GM23338 (cell line): ENCODE results near the gene LRP1B. TPM values are rescaled to one million over a fixed set of nuclear protein-coding genes. Genes with fewer than 3 reads are reported as not detected.

Experiments used
- ATAC-seq: fragments of 200-7000 bp; cut with Tn5 transposase; 3 replicates; pipeline ENCODE4 v1.9.1; 2020
- DNase-seq: peaks from one replicate; pipeline ENCODE4 v3.0.0-alpha.2; 2015; ENCODE audit warnings: low spot score
- H2AFZ ChIP-seq: fragments of 200-600 bp; sonication (generic); 2 replicates; pipeline ENCODE4 v1.8.0; 2016; ENCODE audit warnings: antibody characterized with exemption, mild to moderate bottlenecking, moderate library complexity
- H3F3A ChIP-seq: fragments of 200-600 bp; sonication (generic); replicated peaks from 2 replicates; pipeline ENCODE4 v1.8.0; 2017; ENCODE audit warnings: antibody characterized with exemption, mixed run types, low read depth
- H3K27ac ChIP-seq: fragments of 200-600 bp; sonication (generic); 2 replicates; pipeline ENCODE4 v1.6.1; 2016; ENCODE audit warnings: low read depth
- H3K27me3 ChIP-seq: fragments of 200-600 bp; sonication (generic); 2 replicates; pipeline ENCODE4 v1.8.0; 2016; ENCODE audit warnings: mild to moderate bottlenecking, mixed run types, moderate library complexity; ENCODE audit not compliant: insufficient read depth
- H3K36me3 ChIP-seq: fragments of 200-600 bp; sonication (generic); 2 replicates; pipeline ENCODE4 v1.8.0; 2016; ENCODE audit warnings: mild to moderate bottlenecking; ENCODE audit not compliant: insufficient read depth
- H3K4me1 ChIP-seq: fragments of 200-600 bp; sonication (generic); 2 replicates; pipeline ENCODE4 v1.8.0; 2016; ENCODE audit warnings: mild to moderate bottlenecking, moderate library complexity; ENCODE audit not compliant: insufficient read depth
- H3K4me2 ChIP-seq: fragments of 200-600 bp; sonication (generic); 2 replicates; pipeline ENCODE4 v1.7.1; 2017; ENCODE audit warnings: mixed run types
- H3K4me3 ChIP-seq: fragments of 200-600 bp; sonication (generic); 2 replicates; pipeline ENCODE4 v1.6.1; 2016; ENCODE audit warnings: mixed run types
- H3K79me2 ChIP-seq: fragments of 200-600 bp; sonication (generic); replicated peaks from 2 replicates; pipeline ENCODE4 v1.8.0; 2017; ENCODE audit warnings: mild to moderate bottlenecking; ENCODE audit not compliant: insufficient read depth
- H3K9me2 ChIP-seq: fragments of 200-600 bp; sonication (generic); 2 replicates; pipeline ENCODE4 v1.8.0; 2017; ENCODE audit not compliant: insufficient read depth
- H4K20me1 ChIP-seq: fragments of 200-600 bp; sonication (generic); replicated peaks from 2 replicates; pipeline ENCODE4 v1.8.0; 2017; ENCODE audit warnings: mild to moderate bottlenecking; ENCODE audit not compliant: insufficient read depth
- H3K27ac Mint-ChIP-seq: 2 replicates; pipeline ENCODE4 v1.8.0; 2020; ENCODE audit warnings: inconsistent platforms, mild to moderate bottlenecking, moderate library complexity, mixed read lengths
- H3K27me3 Mint-ChIP-seq: 3 replicates; pipeline ENCODE4 v1.8.0; 2022; ENCODE audit warnings: low read depth, mild to moderate bottlenecking, moderate library complexity, mixed read lengths, inconsistent platforms; ENCODE audit not compliant: insufficient read depth, poor library complexity
- H3K36me3 Mint-ChIP-seq: 3 replicates; pipeline ENCODE4 v1.8.0; 2021; ENCODE audit warnings: low read depth, mild to moderate bottlenecking, inconsistent platforms, moderate library complexity, mixed read lengths
- H3K4me1 Mint-ChIP-seq: 3 replicates; pipeline ENCODE4 v1.8.0; 2020; ENCODE audit warnings: mild to moderate bottlenecking, inconsistent platforms, mixed read lengths
- H3K4me3 Mint-ChIP-seq: 3 replicates; pipeline ENCODE4 v1.8.0; 2021; ENCODE audit warnings: moderate library complexity, mild to moderate bottlenecking, inconsistent platforms, mixed read lengths
- H3K9me3 Mint-ChIP-seq: 3 replicates; pipeline ENCODE4 v1.8.0; 2020; ENCODE audit warnings: moderate library complexity, mild to moderate bottlenecking, inconsistent platforms, mixed read lengths
- CREB1 ChIP-seq: fragments of 250-450 bp; sonication (Bioruptor Pico); IDR thresholded peaks from 2 replicates; pipeline ENCODE4 v1.5.0; 2020; ENCODE audit warnings: low read depth, mild to moderate bottlenecking, moderate library complexity
- REST ChIP-seq: IDR thresholded peaks from one replicate; pipeline ENCODE4 v1.6.1; 2018; ENCODE audit warnings: antibody characterized with exemption; ENCODE audit not compliant: unreplicated experiment
- STAT1 ChIP-seq: IDR thresholded peaks from one replicate; pipeline ENCODE4 v1.6.1; 2016; ENCODE audit warnings: antibody characterized with exemption; ENCODE audit not compliant: unreplicated experiment
- ZNF114 ChIP-seq: fragments of 250-450 bp; sonication (Bioruptor Pico); IDR thresholded peaks from 2 replicates; pipeline ENCODE4 v1.5.0; 2020; ENCODE audit warnings: mild to moderate bottlenecking, moderate library complexity
- ZNF462 ChIP-seq: fragments of 250-450 bp; sonication (Bioruptor Pico); IDR thresholded peaks from 2 replicates; pipeline ENCODE4 v1.5.0; 2020; ENCODE audit warnings: mild to moderate bottlenecking, moderate library complexity
- polyA plus RNA-seq: library from polyadenylated mRNA; unstranded; fragments of >200 nt; fragmentation: Nextera tagmentation; extraction: Ambion mirVana; gene quantifications from 2 replicates; pipeline ENCODE4 v1.2.1, GENCODE V29; 2016
- total RNA-seq: library from RNA; depleted of rRNA; stranded (reverse); fragments of >200 nt; shearing (Covaris generic); gene quantifications from 2 replicates; pipeline ENCODE4 v1.2.3, GENCODE V29; 2014

LRP1B gene
- total and polyA plus RNA-seq, 2 experiments from 2014 or later, result 0.15 to 0.97 TPM

GRCh38 chr2:141710589-141711239 lies 420.1 kb downstream of the LRP1B start:
- TF ChIP-seq ZNF462 (CRISPR knock-in tag) (no peak), STAT1 (no peak), ZNF114 (CRISPR knock-in tag) (no peak), CREB1 (CRISPR knock-in tag) (no peak), REST (no peak)
- Mint-ChIP-seq H3K27me3 (no peaks in the 10 kb centered on the region), H3K4me3 (no peak overlapping the region), H3K4me1 (peaks cover 6% of the 10 kb centered on the region; the same call in 2 of the 3 replicates), H3K27ac (no peak overlapping the region), H3K9me3 (no peaks in the 10 kb centered on the region), H3K36me3 (no peaks in the 10 kb centered on the region)
- no peak overlapping the region for H3K4me2 ChIP-seq
- peaks cover 8% of the 10 kb centered on the region; the same call in 1 of the 2 replicates for H3K4me1 ChIP-seq
- no peaks in the 10 kb centered on the region for H3K36me3 ChIP-seq
- H2AFZ ChIP-seq, result no peak overlapping the region
- ATAC-seq, result no peak
- no peak overlapping the region for H3K4me3 ChIP-seq
- no peaks in the 10 kb centered on the region for H3K9me2 ChIP-seq
- no peak overlapping the region for H3K27ac ChIP-seq
- no peaks in the 10 kb centered on the region for H3K27me3 ChIP-seq
- no peaks in the 10 kb centered on the region for H3F3A ChIP-seq
- H4K20me1 ChIP-seq, result no peaks in the 10 kb centered on the region
- no peak for DNase-seq
- H3K79me2 ChIP-seq, result no peaks in the 10 kb centered on the region
